Duodenal mucosa (tissue), 2 donors: ENCODE measurements around the gene CERK.

Experiments used
- H3K27ac ChIP-seq: one replicate; pipeline ENCODE4 v1.7.0; 2013; ENCODE audit warnings: low read depth, low read length
- H3K27me3 ChIP-seq, 2 donors: one replicate each; pipeline ENCODE4 v1.7.0; 2013; ENCODE audit warnings: low read length in 2 of 2, control low read depth in 1 of 2; ENCODE audit not compliant: insufficient read depth in 2 of 2, control insufficient read depth in 1 of 2
- H3K36me3 ChIP-seq, 2 donors: one replicate each; pipeline ENCODE4 v1.7.0; 2013; ENCODE audit warnings: low read length in 2 of 2, control low read depth in 1 of 2; ENCODE audit not compliant: insufficient read depth in 2 of 2, control insufficient read depth in 1 of 2
- H3K4me1 ChIP-seq, 2 donors: one replicate each; pipeline ENCODE4 v1.7.0; 2013; ENCODE audit warnings: low read length in 2 of 2, control low read depth in 1 of 2; ENCODE audit not compliant: insufficient read depth in 2 of 2, control insufficient read depth in 1 of 2
- H3K4me3 ChIP-seq, 2 donors: one replicate each; pipeline ENCODE4 v1.7.0; 2013; ENCODE audit warnings: low read length in 2 of 2, low read depth in 1 of 2
- H3K9ac ChIP-seq, 2 donors: one replicate each; pipeline ENCODE4 v1.7.0; 2013; ENCODE audit warnings: low read length in 2 of 2, low read depth in 1 of 2
- H3K9me3 ChIP-seq, 2 donors: one replicate each; pipeline ENCODE4 v1.7.0; 2013; ENCODE audit warnings: low read length in 2 of 2, control low read depth in 1 of 2; ENCODE audit not compliant: control insufficient read depth in 1 of 2

Gene CERK

DNA sequence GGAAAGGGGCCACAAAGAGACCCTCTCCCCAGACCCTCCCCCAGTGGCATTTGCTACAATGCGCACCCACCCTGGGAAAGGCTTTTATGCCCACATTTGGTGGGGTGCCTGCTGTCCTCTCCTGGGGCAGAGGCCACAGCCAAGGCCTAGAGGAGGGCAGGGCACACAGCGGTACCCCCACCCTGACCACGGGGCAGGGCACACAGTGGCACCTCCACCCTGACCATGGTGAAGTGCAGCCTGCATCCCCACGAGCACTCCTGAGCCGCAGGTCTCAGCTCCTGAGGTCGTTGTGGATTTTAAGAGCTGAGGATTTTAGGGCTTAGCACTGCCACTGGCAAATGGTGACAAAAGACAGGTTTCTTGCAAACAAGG, 34.1 kb downstream of the CERK start:
- Histone ChIP-seq H3K36me3 (peaks cover 49 to 86% of the 10 kb centered on the region in 2 donors), H3K4me3 (no peak overlapping the region), H3K9ac (no peak overlapping the region), H3K27me3 (no peaks in the 10 kb centered on the region), H3K27ac (no peak overlapping the region), H3K9me3 (no peaks in the 10 kb centered on the region), H3K4me1 (no peaks in the 10 kb centered on the region)

DNA sequence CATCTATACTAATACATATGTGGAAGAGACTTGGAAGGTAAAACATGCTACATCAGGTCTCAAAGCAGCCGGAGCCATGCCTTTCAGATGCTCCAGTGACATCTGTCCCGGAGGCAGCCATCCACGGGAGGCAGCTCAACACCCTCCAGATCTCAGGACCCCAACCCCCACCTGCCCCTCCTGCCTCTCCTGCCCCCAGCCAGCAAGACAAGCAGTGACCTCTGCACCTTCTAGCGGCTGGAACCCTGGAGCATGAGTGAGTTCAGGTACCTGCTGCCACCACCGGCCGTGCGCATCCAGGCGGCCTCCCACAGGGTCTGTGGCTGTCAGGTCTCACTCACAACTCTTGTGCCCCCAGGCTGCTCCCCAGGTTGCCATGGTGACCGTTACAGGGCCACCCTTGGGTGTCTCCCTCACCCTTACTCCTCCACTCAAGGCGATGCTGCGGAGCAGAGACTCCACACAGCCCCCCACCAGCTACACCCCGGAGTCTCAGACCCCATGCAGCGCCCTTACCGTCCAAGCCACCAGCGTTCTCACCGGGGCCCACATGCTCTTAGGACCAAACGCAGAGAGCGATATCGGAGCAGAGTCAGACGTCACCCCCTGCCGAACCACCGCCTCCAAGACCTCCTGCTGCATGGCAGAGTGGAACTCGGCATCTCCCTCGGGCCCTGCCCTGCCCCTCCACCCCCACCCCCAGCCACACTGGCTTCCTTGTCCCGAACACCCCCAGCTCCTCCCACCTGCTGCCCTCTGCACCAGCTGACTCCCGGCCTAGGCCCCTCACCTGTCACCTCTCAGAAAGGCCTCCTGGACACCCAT, 34.7 kb downstream of the CERK start:
- peaks cover 47 to 86% of the 10 kb centered on the region in 2 donors for H3K36me3 ChIP-seq

DNA sequence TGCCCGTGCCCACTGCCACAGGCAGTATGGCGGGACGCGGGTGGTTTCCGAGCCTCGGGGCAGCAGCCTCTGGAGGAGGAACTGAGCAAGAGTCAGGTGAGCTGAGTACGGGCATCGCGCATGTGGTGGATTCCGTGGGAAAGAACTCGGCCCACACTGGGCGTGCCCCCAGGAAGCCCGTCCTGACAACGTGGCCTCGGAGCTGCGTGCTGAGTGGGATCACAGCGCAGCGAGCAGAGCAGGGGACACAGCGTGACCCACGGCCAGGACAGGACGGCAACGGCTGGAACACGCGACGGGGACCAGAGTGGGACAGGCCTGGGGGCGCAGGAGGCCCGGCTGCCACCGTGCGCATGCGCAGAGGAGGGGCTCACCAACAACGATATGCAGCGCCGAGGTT, 36.8 kb downstream of the CERK start:
- H3K9me3 ChIP-seq: no peaks in the 10 kb centered on the region
- no peaks in the 10 kb centered on the region for H3K4me1 ChIP-seq
- H3K36me3 ChIP-seq: peaks cover 42 to 82% of the 10 kb centered on the region in 2 donors
- no peak overlapping the region for H3K27ac ChIP-seq
- no peak overlapping the region for H3K9ac ChIP-seq
- H3K27me3 ChIP-seq: no peaks in the 10 kb centered on the region
- H3K4me3 ChIP-seq: no peak overlapping the region

More for the DNA sequence above, 34.7 kb downstream of the CERK start:
- no peak overlapping the region for H3K4me3 ChIP-seq
- no peaks in the 10 kb centered on the region for H3K9me3 ChIP-seq
- no peak overlapping the region for H3K9ac ChIP-seq
- no peaks in the 10 kb centered on the region for H3K4me1 ChIP-seq
- no peaks in the 10 kb centered on the region for H3K27me3 ChIP-seq
- H3K27ac ChIP-seq: no peak overlapping the region

DNA sequence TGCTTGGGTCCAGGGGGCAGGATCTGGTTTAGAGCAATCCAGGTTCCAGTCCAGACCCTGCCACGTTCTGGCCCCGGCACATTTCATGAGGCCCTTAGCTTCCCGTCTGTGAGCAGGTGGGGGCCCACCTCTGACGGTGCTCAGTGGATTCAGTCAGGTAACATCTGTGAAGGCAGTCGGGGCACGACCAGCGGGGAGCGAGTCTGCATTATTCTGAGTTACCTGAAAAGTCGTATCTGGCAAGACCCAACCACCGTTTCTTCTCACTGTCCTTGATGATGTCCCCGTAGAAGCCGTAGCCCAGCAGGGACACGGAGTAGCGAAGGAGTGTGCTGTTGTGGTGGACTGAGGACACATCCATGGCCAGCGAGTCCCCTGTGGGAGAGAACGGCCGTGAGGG, 39.0 kb downstream of the CERK start:
- Histone ChIP-seq H3K27me3 (no peaks in the 10 kb centered on the region), H3K9ac (no peak overlapping the region), H3K27ac (no peak overlapping the region), H3K4me3 (no peak overlapping the region), H3K4me1 (no peaks in the 10 kb centered on the region), H3K36me3 (peaks cover 51 to 85% of the 10 kb centered on the region in 2 donors), H3K9me3 (no peaks in the 10 kb centered on the region)

DNA sequence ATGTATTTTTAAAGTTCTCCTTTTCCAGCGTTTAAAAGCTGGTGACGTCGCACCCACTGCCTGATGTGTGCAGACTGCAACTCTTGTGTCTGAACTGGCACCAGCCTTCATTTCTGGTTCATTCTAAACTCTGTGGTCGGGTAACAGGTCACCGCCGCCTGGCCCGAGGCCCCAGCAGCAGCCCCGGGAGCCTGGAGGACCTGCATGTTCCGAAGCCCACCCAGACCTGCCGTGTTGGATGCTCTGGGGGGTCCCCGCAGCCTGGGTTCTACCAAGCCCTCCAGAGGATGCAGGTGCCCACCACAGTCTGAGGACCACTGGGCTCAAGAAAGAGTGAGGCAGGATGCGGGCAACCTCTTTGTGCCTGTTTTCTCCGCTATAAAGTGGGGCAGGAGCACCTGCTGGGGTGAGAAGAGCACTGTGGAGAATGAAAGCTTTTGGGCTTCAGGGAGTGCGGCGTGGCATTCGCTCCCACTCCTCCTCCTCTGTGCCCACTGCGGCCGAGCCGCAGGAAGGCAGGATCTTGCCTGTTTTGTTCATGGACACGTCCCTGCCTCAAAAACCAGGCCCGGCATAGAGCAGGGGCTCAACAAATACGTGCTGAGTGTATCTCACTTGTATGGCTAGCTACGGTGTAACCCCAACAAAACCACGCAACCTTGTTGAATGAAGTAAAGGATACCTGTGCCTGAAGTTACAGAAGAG, 40.1 kb downstream of the CERK start:
- Histone ChIP-seq H3K27me3 (no peaks in the 10 kb centered on the region), H3K27ac (no peak overlapping the region), H3K36me3 (peaks cover 60 to 87% of the 10 kb centered on the region in 2 donors), H3K4me1 (no peaks in the 10 kb centered on the region), H3K4me3 (no peak overlapping the region), H3K9ac (no peak overlapping the region), H3K9me3 (no peaks in the 10 kb centered on the region)

DNA sequence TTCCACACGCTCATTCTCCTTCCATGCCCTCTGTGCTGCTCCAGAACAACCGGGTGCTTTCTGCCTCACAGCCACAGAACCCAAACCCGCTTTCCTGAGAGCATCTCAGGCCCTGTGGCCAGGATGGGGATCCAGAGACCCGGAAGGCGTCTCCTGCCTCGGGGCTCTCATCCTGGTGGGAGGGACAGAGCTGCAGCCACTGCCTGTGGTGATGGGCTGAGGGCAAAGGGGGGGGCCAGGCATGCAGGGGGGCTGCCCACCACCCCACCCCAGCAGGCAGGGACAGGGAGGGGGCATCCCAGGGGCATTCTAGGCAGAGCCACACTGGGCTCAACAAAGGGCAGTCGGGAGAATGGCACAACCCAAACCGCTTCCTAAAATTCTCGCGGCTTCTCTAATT, 41.4 kb downstream of the CERK start:
- Histone ChIP-seq H3K27me3 (no peaks in the 10 kb centered on the region), H3K36me3 (peaks cover 64 to 86% of the 10 kb centered on the region in 2 donors), H3K9me3 (no peaks in the 10 kb centered on the region), H3K4me1 (no peaks in the 10 kb centered on the region), H3K9ac (no peak overlapping the region), H3K27ac (no peak overlapping the region), H3K4me3 (no peak overlapping the region)

DNA sequence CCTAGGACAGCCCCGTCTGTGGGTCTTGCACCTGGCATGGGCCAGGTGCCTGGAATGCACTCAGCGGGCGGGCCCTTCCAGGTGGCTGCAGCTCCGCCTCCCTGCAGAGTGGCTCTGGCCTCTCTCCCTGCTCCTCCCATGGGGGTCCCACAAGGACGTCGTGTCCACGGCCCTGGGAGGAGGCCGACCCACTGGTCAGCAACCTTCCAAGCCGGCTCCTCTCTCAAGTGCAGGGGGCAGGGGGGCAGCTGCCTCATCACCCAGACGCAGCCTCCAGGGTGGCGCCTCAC, 41.9 kb downstream of the CERK start:
- Histone ChIP-seq H3K4me3 (no peak overlapping the region), H3K36me3 (peaks cover 63 to 86% of the 10 kb centered on the region in 2 donors), H3K27ac (no peak overlapping the region), H3K4me1 (no peaks in the 10 kb centered on the region), H3K9ac (no peak overlapping the region), H3K9me3 (no peaks in the 10 kb centered on the region), H3K27me3 (no peaks in the 10 kb centered on the region)

DNA sequence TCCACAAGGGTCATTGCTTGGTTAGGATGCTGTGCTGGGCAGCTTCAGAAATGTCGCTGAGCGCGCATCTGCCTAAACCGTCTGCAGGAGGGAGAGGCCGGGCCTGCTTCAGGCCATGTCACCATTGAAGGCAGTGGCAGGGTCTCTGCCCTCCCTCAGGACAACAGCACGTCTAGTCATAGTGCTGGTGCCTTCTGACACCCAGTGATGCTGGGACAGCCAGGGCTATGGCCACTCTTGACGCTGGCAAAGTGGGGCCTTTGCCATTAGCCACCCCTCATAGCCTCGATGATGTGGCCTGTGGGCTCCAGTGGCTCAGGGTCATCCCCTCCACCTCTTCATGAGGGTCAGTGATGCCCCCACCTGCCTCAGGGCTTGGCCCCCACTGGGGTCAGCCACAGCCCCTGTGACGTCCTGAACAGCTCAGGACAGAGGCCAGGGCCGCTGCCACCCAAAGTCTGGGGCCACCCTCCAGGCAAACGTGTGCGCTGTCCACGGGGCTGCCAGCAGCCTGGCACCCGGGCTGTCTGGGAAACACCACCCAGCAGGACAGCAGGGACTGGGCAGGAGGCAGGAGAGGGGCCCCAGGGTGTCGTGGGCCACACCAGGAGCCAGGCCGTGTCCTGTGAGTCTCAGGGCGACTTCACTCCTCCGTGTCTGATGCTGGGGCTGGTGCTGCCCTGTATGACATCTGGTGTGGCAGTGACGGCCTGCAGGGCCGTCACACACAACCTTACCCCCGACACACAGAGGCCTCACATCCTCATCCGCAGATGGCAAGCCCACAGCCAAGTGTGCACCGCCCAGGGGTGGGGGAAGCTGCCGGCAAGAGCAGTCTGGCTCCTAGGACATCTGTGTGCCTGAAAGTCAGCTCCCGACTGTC, 42.5 kb downstream of the CERK start:
- Histone ChIP-seq H3K9ac (no peak overlapping the region), H3K4me1 (no peaks in the 10 kb centered on the region), H3K4me3 (no peak overlapping the region), H3K27ac (no peak overlapping the region), H3K9me3 (no peaks in the 10 kb centered on the region), H3K27me3 (no peaks in the 10 kb centered on the region), H3K36me3 (peaks cover 64 to 86% of the 10 kb centered on the region in 2 donors)

DNA sequence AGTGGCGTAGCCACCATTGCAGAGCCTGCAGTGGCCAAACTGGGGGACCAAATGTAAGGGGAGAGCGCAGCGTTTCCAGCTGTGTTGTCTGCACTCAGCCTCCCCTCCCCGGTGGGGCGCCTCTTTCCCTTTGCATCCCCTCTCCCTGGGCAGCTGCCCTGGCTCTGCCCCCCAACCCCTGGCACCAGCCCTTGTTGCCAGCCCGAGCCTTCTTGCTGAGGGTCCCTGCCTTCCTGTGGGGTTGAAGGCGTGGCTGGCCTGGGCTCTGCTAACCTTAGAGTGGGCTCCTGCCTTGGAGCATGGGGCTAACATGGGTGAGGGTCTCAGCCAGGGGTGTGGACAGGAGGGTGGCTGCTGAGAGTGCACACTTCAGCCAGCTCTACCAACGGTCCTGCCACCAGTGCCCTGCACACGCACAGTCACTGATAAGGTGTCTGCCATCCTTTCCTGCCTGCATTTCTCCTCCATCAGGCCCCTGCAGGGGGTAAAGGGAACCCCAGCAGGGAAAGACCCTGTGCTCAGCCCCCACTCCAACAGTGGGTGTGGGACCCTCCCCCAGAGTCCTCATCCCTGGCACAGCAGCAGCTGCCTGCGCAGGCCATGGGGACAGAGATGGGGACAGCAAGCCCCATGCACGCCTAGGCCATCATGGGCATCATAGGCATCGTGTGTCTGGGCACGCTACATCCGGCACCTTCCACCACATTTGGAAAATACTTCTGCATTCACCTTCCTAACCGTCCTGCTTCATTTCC, 43.5 kb downstream of the CERK start:
- Histone ChIP-seq H3K9ac (no peak overlapping the region), H3K36me3 (peaks cover 74 to 89% of the 10 kb centered on the region in 2 donors)

More for the DNA sequence above, 43.5 kb downstream of the CERK start:
- peaks cover under 1 to 4% of the 10 kb centered on the region in 2 donors for H3K4me1 ChIP-seq
- no peak overlapping the region for H3K27ac ChIP-seq
- no peak overlapping the region for H3K4me3 ChIP-seq
- no peaks in the 10 kb centered on the region for H3K27me3 ChIP-seq
- H3K9me3 ChIP-seq: no peaks in the 10 kb centered on the region
